ENCODE data around the gene SH2D3A. TPM values are rescaled to one million over a fixed set of nuclear protein-coding genes. Genes with fewer than 3 reads are reported as not detected.
A peak's percentile ranks its signal among the peaks of the same experiment; 100 is the strongest.
"Not testable (repeated sequence)": the region's sequence is repeated elsewhere in the genome, so short reads cannot be mapped to it uniquely, and the experiment has no call there.

SH2D3A gene
- total RNA-seq, 1 experiment from 2014 or later = 0.34 TPM

DNA sequence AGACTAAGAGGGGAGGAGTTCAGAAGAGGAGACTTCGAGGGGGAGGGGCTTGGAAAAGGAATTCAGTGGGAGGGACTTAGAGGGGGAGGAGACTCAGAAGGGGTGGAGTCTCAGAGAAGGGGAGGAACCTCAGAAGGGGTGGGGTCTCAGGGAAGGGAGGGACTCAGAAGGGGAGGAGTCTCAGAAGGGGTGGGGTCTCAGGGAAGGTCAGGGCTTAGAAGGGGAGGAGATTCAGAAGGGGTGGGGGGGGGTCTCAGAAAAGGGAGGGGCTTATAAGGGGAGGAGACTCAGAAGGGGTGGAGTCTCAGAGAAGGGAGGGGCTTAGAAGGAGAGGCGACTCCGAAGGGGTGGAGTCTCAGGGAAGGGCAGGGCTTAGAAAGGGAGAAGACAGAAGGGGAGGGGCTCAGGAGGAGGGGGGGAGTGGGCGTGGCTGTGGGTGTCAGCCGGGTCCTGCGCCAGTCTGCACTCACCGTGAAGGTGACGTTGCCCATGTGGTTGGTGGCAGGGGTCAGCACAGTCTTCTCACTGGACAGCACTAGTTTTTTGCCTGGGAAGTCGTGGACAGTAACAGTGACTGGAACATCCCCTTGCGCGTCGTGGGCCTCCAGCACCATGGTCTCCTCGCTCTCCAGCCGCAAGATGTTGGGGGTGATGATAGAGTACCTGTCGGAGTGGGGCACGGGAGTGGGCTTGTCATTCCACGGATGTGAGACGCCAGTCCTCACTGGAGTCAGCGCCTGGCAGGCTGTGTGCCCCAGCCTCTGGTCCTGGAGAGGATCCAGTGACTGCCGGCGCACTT, 48.3 kb downstream of the SH2D3A start:
- peak; percentile 67 for DNase-seq (ENCODE audit: low read depth, low spot score)
- in situ Hi-C loops (cut with HindIII; ENCODE audit: low pct_unique_long_range_greater_than_20kb, low sequenced_read_pairs) = no loop called here

DNA sequence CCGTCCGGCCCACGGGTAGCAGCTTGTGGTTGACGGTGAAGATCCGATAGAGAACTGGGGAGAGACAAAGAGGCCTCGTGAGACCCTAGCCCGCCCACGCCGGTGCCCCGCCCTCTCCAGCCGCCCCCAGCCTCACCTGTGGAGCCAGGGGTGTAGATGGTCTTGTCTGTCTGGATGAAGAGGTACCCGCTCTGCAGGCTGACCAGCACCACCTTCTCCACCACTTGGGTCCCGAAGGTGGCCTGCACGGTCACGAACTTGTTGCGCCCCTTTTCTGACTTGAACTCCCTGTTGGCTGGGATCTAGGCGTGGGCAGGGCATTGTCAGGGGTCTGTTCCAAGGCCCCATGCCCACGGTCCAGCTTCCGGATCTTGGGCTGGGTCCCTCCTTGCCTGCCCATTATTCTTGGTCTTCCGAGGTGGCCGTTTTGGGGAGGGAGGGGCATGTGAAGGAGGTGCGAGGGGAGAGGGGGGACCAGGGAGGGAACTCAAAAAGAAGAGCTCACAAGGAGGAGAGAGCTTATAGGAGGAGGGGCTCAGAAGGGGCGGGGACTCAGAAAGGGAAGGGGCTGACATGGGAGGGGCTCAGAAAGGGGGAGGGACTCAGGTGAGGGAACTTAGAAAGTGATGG, 49.0 kb downstream of the SH2D3A start:
- in situ Hi-C loops (cut with HindIII; ENCODE audit: low pct_unique_long_range_greater_than_20kb, low sequenced_read_pairs) = no loop called here
- DNase-seq (ENCODE audit: low read depth, low spot score) = no peak

DNA sequence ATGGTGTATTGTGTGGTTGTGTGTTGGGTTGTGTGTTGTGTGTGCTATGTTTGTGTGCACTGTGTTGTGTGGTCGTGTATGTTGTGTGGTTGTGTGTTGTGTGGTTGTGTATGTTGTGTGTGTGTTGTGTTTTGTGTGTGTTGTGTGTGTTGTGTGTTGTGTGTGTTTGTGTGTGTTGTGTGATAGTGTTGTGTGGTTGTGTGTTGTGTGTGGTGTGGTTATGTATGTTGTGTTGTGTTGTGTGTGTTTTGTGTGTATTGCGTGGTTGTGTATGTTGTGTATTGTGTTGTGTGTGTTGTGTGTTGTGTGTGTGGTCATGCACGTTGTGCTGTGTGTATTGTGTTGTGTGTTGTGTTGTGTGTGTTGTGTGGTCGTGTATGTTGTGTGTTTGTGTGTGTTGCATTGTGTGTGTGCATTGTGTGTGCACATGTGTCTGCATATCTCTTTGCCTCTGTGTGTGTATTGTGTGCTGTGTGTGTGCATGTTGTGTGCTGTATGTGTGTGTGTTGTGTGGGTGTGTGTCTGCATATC, 49.7 kb downstream of the SH2D3A start:
- DNase-seq (ENCODE audit: low read depth, low spot score) = no peak
- in situ Hi-C loops (cut with HindIII; ENCODE audit: low pct_unique_long_range_greater_than_20kb, low sequenced_read_pairs) = no loop called here

DNA sequence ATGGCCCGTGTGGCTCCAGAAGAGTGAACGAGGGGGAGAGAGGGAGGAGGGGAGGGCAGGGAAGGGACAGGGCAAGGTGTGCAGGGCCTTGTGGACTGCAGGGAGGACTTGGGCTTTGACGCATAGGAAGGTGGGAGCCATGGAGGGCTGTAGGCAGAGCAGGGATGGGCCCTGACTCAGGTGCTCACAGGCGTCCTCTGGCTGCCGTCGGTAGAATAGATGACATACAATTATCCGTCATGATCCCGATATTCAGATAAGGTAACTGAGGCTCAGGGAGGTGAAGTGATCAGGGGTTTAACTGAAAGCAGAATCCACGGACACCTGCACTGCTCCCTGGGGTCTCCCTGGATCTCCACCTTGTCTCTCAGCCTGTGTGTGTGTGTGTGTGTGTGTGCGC, 50.2 kb downstream of the SH2D3A start:
- DNase-seq (ENCODE audit: low read depth, low spot score) = no peak
- in situ Hi-C loops (cut with HindIII; ENCODE audit: low pct_unique_long_range_greater_than_20kb, low sequenced_read_pairs) = no loop called here

DNA sequence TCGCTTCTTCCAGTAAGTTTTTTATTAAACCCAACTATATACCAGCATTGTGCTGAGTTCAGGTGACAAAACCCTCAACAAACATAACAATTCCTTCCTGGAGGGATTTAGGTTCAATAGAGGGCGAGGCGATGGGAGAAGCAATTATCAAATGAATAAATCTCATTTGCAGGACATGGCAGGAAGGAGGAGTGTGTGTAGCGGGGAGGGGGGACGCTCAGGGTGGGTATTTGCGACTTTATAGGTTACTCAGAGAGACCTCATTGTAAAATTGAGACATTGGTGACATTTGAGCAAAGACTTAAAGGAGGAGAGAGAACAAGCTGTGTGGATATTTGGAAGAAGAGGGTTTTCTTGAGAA, 50.6 kb downstream of the SH2D3A start:
- in situ Hi-C loops (cut with HindIII; ENCODE audit: low pct_unique_long_range_greater_than_20kb, low sequenced_read_pairs) = no loop called here
- no peak for DNase-seq (ENCODE audit: low read depth, low spot score)

DNA sequence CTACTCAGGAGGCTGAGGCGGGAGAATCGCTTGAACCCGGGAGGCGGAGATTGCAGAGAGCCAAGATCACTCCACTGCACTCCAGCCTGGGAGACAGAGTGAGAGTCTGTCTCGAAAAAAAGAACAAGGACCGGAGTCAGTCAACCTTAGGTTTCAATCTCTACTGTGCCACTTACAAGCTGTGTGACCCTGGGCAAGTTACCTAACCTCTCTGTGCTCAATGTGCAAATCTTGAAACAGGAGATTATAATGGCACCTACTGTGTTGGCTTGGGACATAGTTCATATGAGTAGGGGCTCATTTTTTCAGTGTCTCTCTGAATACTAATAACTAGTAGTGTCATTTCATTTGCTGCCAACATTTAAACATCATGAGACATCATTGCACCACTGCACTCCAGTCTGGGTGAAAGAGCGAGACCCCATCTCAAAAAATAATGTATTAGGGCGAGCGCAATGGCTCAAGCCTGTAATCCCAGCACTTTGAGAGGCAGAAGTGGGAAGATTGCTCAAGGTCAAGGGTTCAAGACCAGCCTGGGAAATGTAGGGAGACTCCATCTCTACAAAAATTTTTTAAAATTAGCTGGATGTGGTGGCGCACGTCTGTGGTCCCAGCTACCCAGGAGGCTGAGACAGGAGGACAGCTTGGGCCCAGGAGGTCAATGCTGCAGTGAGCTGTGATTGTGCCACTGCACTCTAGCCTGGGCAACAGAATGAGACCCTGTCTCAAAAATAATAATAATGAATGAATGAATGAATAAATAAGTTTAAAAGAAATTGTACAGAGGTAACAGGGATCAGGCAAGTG, 52.3 kb downstream of the SH2D3A start:
- no peak for DNase-seq (ENCODE audit: low read depth, low spot score)
- in situ Hi-C loops (cut with HindIII; ENCODE audit: low pct_unique_long_range_greater_than_20kb, low sequenced_read_pairs) = no loop called here

DNA sequence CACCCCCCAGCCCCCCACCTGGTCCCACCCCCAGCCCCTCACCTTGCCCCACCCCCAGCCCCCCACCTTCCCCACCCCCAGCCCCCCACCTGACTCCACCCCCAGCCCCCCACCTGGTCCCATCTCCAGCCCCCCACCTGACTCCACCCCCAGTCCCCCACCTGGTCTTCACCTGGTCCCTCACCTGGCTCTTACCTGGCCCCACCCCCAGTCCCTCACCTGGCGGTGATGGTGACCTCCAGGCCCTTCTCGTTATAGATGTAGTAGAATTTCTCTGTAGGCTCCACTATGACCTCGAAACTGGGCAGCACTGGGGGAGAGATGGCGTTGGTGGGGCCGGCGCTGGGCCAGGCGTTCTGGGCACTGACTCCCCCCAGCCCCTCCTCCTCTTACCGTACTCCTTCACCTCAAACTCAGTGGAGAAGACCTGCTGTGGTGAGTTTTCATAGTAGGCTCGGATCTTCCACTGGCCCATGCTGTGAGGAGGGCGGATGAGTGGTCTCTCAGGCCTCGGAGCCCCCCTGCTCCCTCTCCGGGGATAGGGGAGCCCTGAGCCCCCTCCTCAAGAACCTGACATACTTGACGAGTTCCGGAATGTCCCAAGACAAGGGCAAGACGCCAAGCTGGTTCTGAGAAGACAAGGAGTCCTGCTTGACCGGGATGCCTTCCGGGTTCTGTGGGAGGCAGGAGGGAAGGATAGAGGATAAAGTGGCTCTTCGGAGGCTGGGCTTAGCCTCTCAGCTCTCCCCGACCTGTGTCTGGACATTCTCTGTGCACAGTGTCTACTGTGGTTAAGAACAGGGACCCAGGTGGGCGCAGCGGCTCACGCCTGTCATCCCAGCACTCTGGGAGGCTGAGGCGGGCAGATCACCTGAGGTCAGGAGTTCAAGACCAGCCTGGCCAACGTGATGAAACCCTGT, 53.2 kb downstream of the SH2D3A start:
- in situ Hi-C loops (cut with HindIII; ENCODE audit: low pct_unique_long_range_greater_than_20kb, low sequenced_read_pairs) = no loop called here
- no peak for DNase-seq (ENCODE audit: low read depth, low spot score)

DNA sequence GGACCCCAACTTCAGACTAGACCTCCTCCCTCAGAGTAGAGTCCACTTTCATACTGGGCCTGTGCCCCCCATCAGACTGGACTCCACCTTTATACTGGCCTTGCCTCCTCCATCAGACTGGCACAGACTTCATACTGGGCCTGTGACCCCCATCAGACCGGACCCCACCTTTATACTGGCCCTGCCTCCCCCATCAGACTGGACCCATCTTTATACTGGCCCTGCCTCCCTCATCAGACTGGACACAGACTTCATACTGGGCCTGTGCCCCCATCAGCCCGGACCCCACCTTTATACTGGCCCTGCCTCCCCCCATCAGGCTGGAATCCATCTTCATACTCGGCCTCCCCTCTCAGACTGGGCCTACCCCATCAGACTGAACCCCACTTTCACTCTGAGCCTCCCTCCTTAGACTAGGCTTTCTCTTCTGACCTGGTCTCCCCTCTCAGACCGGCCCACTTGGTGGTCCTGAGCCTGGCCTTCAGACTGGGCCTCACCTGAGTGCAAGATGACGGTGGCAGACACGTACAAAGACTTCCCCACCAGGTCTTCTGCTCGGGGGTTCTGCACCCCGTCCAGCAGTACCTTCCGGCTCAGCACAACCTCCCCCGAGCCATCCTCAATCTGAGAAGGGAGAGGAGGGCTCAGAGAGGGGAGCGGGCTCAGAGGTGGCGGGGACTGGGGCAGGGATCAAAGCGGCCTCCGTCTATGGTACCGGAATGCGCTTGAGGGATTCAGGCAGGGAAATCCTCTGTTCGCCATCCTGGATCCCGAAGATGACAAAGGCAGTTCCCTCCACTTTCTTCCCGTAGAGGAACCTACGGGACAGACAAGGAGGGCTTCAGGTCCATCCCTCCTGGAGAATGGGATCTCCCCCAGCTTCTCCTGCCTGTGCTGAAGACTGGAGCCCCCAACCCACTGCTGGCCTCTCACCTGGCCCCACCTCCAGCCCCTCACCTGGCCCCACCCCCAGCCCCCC, 54.3 kb downstream of the SH2D3A start:
- in situ Hi-C loops (cut with HindIII; ENCODE audit: low pct_unique_long_range_greater_than_20kb, low sequenced_read_pairs) = no loop called here
- DNase-seq (ENCODE audit: low read depth, low spot score) = no peak

DNA sequence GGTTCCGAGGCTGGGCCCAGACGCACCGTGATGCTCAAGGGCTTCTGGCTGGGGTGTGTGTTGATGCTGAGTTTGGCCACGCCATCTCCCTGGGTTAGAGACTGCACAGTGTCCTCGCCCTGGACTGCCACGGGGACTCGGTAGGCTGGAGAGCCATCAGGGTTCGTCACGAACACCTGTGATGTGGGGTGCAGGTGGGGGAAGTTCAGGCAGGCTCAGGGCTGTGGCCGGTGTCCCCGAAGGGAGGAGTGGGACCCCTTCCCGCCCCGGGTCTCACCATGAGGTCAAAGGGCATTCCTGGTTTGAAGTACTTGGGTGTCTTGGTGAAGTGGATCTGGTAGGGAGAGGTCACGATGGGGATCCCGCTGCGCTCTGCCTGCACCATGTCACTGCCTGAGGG, 55.0 kb downstream of the SH2D3A start:
- in situ Hi-C loops (cut with HindIII; ENCODE audit: low pct_unique_long_range_greater_than_20kb, low sequenced_read_pairs) = no loop called here
- no peak for DNase-seq (ENCODE audit: low read depth, low spot score)

DNA sequence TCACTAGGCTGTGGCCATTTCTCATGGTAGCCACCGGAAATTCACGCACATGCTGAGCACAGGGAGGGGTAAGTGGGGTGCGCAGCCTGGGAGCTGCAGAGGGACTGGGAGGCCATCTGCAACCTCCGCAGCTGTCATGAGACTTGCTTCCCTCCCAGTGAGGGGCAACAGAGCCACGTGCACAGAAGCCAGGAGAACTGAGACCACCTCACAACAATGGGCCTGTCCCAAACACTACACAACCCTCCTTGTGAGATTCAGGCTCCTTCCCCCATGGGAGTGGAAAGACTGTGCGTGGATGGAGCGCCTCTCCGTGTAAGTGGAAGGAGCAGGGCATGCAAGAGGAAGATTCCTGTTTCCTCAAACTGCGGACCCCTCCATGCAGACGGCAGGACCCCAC, 55.6 kb downstream of the SH2D3A start:
- DNase-seq (ENCODE audit: low read depth, low spot score) = no peak
- in situ Hi-C loops (cut with HindIII; ENCODE audit: low pct_unique_long_range_greater_than_20kb, low sequenced_read_pairs) = no loop called here

DNA sequence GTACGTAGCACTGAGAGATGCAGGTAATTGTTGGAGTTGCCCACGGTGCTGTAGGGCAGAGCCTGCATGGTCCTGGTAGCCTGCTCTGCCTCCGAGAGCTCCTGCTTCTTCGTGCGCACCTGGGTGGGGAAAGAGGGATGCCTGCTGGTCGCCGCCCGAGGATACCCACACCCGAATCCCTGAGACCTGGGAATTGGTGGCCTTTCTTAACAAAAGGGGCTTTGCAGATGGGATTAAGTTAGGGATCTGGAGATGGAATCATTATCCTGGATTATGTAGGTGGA, 56.2 kb downstream of the SH2D3A start:
- in situ Hi-C loops (cut with HindIII; ENCODE audit: low pct_unique_long_range_greater_than_20kb, low sequenced_read_pairs) = no loop called here
- no peak for DNase-seq (ENCODE audit: low read depth, low spot score)

DNA sequence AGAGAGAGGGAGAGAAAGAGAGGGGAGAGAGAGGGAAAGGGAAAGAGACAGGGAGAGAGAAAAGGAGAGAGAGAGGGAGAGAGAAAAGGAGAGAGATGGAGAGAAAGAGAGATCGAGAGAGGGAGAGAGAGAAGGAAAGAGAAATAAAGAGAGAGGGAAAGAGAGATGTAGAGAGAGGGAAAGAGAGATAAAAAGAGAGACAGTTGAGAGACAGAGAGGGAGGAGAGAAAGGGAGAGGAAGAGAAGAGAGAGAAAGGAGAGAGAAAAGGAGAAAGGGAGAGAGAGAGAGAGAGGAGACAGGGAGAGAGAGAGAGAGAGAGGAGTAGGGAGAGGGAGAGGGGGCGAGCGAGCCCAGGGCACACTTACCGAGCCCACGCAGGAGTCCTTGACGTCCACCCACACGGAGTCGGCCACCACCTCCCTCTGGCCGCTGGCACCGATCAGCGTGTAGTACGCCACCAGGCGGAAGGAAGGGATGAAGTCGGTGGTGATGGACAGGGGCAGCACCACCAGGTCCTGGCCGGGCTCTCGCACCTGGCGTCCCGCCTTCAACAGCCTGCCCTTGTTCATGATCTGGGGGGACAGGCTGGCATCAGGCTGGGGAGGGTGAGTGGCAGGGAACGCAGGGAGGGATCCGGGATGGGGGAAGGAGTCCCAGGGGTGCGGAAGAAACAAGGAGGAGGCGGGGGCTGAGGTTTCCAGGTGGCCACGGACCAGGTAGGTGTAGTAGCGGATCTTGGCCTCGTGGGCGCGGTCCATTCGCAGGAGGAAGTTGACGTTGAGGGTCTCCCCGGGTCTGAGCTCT, 56.8 kb downstream of the SH2D3A start:
- in situ Hi-C loops (cut with HindIII; ENCODE audit: low pct_unique_long_range_greater_than_20kb, low sequenced_read_pairs) = no loop called here
- DNase-seq (ENCODE audit: low read depth, low spot score) = peak; percentile 33

DNA sequence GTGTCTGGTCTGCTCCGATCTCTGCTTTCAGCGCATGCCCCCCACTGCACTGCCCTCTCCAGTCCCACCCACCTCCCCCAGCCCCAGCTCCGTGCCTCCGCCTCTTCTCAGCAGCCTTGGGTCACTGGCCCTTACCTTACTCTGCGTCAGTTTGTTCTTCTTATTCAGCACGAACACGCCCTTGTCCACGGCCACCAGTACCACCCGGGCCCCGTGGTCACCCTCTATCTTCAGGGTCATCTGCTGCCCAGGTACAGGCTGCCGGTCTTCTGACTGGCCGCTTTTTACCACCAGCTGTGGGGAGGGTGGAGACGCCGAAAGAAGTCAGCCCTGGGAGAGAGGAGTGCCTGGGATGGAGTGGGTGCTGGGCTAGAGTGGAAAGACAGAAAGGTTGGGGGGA, 57.7 kb downstream of the SH2D3A start:
- in situ Hi-C loops (cut with HindIII; ENCODE audit: low pct_unique_long_range_greater_than_20kb, low sequenced_read_pairs) = no loop called here
- DNase-seq (ENCODE audit: low read depth, low spot score) = no peak

DNA sequence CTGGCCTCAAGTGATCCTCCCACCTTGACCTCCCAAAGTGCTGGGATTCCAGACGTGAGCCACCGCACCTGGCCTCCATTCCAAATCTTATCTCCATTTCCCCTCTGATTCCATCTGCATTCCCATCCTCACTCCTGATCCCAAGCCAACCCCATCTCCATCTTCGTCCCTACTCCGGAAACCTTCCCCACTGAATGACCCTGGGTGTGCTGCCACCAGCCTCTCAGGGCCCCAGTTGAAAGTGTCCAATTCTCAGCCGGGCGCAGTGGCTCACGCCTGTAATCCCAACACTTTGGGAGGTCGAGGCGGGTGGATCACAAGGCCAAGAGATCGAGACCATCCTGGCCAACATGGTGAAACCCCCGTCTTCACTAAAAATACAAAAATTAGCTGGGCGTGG, 58.3 kb downstream of the SH2D3A start:
- DNase-seq (ENCODE audit: low read depth, low spot score); in situ Hi-C loops (cut with HindIII; ENCODE audit: low pct_unique_long_range_greater_than_20kb, low sequenced_read_pairs): not testable (repeated sequence)

DNA sequence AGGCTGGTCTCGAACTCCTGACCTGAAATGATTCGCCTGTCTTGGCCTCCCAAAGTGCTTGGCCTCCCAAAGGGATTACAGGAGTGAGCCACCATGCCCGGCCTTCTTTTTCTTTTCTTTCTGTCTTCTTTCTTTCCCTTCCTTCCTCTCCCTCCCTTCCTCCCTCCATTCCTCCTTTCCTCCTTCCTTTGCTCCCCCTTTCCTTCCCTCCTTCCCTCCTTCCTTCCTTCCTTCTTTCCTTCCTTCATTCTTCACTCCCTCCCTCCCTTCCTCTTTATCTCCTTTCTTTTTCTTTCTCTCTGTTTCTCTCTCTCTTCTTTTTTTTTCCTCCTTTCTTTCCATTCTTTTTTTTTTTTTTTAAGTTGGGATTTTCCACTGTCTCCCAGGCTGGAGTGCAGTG, 58.9 kb downstream of the SH2D3A start:
- in situ Hi-C loops (cut with HindIII; ENCODE audit: low pct_unique_long_range_greater_than_20kb, low sequenced_read_pairs) = no loop called here
- DNase-seq (ENCODE audit: low read depth, low spot score) = no peak

DNA sequence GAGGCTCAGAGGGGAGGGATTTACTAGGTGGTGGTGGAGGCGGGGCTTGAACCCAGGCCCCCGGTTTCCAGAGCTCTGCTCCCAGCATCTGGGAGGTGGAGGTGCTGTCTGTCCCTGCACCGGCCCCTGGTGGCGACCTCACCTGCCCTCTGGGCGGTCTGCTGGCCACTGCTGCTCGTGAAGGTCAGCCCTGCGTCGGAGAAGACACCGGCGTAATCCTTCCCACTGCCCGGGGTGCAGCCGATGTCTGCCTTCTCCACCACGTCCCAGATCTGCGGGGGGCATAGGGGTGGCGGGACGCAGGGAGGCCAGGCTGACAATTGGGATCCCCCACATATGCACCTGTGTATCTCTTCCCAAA, 59.6 kb downstream of the SH2D3A start:
- no peak for DNase-seq (ENCODE audit: low read depth, low spot score)
- in situ Hi-C loops (cut with HindIII; ENCODE audit: low pct_unique_long_range_greater_than_20kb, low sequenced_read_pairs) = no loop called here

All from SK-MEL-5 (cell line).